ENCODE data around the gene ACTN1.

Gene ACTN1

GRCh38 chr14:68908803-68909202, 70.3 kb downstream of the ACTN1 start:
- DNase-seq = no peak

GRCh38 chr14:68908201-68908600, 70.9 kb downstream of the ACTN1 start:
- no peak for DNase-seq

GRCh38 chr14:68906439-68906838, 72.7 kb downstream of the ACTN1 start:
- DNase-seq = no peak

GRCh38 chr14:68905107-68905895, 73.8 kb downstream of the ACTN1 start:
- DNase-seq = no peak

- DNase-seq = no peak
Observed at GRCh38 chr14:68902357-68902756, 76.7 kb downstream of the ACTN1 start.

GRCh38 chr14:68899033-68899603, 80.0 kb downstream of the ACTN1 start:
- DNase-seq = no peak

- no peak for DNase-seq
Observed at GRCh38 chr14:68898248-68899032, 80.7 kb downstream of the ACTN1 start.

GRCh38 chr14:68897559-68898155, 81.4 kb downstream of the ACTN1 start:
- no peak for DNase-seq

- DNase-seq = no peak
Observed at GRCh38 chr14:68896132-68896531, 83.0 kb downstream of the ACTN1 start.

- DNase-seq = no peak
Observed at GRCh38 chr14:68894802-68895703, 84.0 kb downstream of the ACTN1 start.

GRCh38 chr14:68894123-68894522, 85.0 kb downstream of the ACTN1 start:
- no peak for DNase-seq

- no peak for DNase-seq
Observed at GRCh38 chr14:68893566-68893965, 85.5 kb downstream of the ACTN1 start.

GRCh38 chr14:68892961-68893360, 86.1 kb downstream of the ACTN1 start:
- no peak for DNase-seq

GRCh38 chr14:68891851-68892660, 87.0 kb downstream of the ACTN1 start:
- DNase-seq = no peak

- no peak for DNase-seq
Observed at GRCh38 chr14:68890173-68890931, 88.8 kb downstream of the ACTN1 start.

- no peak for DNase-seq
Observed at GRCh38 chr14:68888883-68889282, 90.2 kb downstream of the ACTN1 start.

- DNase-seq = no peak
Observed at GRCh38 chr14:68888025-68888850, 90.9 kb downstream of the ACTN1 start.

GRCh38 chr14:68886109-68886434, 93.0 kb downstream of the ACTN1 start:
- DNase-seq = no peak

- DNase-seq = no peak
Observed at GRCh38 chr14:68885226-68886108, 93.6 kb downstream of the ACTN1 start.

Data from stimulated activated naive CD4-positive, alpha-beta T cell treated with Interleukin-2 at 50 U/mL for 16 hours (primary cell).